Vagina (tissue), 2 donors: ENCODE data around the gene TRAF1.

Experiments used
- CTCF ChIP-seq, 3 experiments: fragments of 450-650 bp in 2 of 3; fragments of 200-600 bp in 1 of 3; sonication (generic) in 1 of 3; IDR thresholded peaks; one replicate each; pipeline ENCODE4 v1.5.1; 2017 to 2019; ENCODE audit warnings: antibody characterized with exemption in 3 of 3, mild to moderate bottlenecking in 2 of 3, moderate library complexity in 2 of 3
- POLR2A ChIP-seq, 2 donors: fragments of 450-650 bp; IDR thresholded peaks; one replicate each; pipeline ENCODE4 v1.6.1; 2017; ENCODE audit warnings: antibody characterized with exemption in 2 of 2, mild to moderate bottlenecking in 2 of 2, moderate library complexity in 2 of 2
- POLR2AphosphoS5 ChIP-seq, 2 donors: sonication (generic); formaldehyde crosslinking; IDR thresholded peaks; one replicate each; pipeline ENCODE4 v1.9.0; 2017; ENCODE audit warnings: antibody characterized with exemption in 2 of 2, mild to moderate bottlenecking in 2 of 2, low read depth in 1 of 2; ENCODE audit not compliant: insufficient read depth in 1 of 2

GRCh38 chr9:120936011-120936763 is 9.6 kb upstream of the TRAF1 start:
- TF ChIP-seq CTCF (IDR thresholded peaks at IDR 0.05), result peak; percentile 63 to 94 (median 72)
- TF ChIP-seq POLR2AphosphoS5 (IDR thresholded peaks at IDR 0.05; ENCODE audit: insufficient read depth in 1 of 2, low read depth in 1 of 2), result peak; percentile 81 to 89
- no peak for TF ChIP-seq POLR2A (IDR thresholded peaks at IDR 0.05)
